Endothelial cell of umbilical vein (primary cell): ENCODE measurements around the gene TMEM234.

Experiments
- EZH2 ChIP-seq: IDR thresholded peaks from 2 replicates; pipeline ENCODE4 v1.6.1; 2012; ENCODE audit warnings: borderline replicate concordance, low read depth, mild to moderate bottlenecking, moderate library complexity, low read length, inconsistent platforms; ENCODE audit not compliant: severe bottlenecking
- GATA2 ChIP-seq: IDR thresholded peaks from 2 replicates; pipeline ENCODE4 v1.7.0; 2011; ENCODE audit warnings: low read depth, mild to moderate bottlenecking, moderate library complexity, mixed read lengths, low read length; ENCODE audit not compliant: insufficient read length, insufficient read depth
- POLR2A ChIP-seq: IDR thresholded peaks from 2 replicates; pipeline ENCODE4 v1.6.1; 2012; ENCODE audit warnings: low read depth, mild to moderate bottlenecking, control low read depth, low read length
- POLR2AphosphoS5 ChIP-seq: IDR thresholded peaks from 2 replicates; pipeline ENCODE4 v1.6.1; 2012; ENCODE audit warnings: low read depth, mild to moderate bottlenecking, control low read depth, low read length, moderate library complexity; ENCODE audit not compliant: insufficient read depth
- TF ChIP-seq, protein P1 (sequence below), 2 donors: IDR thresholded peaks; 1 replicate in 1 of 2; 2 replicates in 1 of 2; pipeline ENCODE4 v1.5.1; 2011; ENCODE audit warnings: low read length in 2 of 2, mild to moderate bottlenecking in 2 of 2, moderate library complexity in 2 of 2, control low read depth in 1 of 2, inconsistent platforms in 1 of 2, low read depth in 1 of 2; ENCODE audit not compliant: insufficient read depth in 1 of 2; ENCODE audit errors: extremely low read depth in 1 of 2

DNA sequence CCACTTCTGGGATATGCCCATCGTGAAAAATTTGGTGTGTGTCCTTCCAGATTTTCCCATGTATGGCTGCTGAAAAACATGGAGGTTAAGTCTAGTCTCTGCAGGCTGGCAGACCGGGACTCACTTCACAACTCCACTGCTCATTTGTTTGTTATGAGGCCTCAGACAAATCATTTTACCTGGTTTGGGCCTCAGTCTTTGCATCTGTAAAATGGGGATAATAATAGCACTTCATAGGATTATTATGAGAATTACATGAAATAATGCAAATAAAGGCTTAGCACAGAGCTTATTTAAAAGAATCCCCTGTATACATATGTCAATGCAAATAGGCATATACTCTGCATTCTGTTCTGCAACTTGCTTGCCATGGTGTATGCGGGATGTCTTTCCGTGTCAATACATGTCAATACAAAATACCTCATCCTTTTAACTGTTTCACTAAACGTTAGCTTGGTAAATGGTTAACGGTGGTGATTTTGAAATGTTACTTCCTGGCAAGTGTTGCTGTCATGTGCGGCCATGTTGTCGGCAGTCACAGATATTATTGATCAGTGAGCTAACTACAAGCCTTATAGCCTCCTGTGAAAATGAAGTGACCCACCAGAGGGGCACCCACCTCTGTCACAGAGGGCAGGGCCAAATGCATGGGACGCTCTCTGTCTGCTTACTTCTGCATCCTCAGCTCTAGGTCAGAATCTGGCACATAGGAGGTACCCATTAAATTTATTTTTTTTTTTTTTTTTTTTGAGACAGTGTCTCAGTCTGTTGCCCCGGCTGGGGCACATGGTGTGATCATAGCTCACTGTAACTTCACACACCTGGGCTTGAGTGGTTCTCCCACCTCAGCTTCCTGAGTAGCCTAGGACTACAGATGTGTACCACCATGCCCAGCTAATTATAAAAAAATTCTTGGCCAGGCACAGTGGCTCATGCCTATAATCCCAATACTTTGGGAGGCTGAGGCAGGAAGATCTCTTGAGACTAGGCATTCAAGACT is 33.2 kb upstream of the TMEM234 start:
- TF ChIP-seq, protein P1, sequence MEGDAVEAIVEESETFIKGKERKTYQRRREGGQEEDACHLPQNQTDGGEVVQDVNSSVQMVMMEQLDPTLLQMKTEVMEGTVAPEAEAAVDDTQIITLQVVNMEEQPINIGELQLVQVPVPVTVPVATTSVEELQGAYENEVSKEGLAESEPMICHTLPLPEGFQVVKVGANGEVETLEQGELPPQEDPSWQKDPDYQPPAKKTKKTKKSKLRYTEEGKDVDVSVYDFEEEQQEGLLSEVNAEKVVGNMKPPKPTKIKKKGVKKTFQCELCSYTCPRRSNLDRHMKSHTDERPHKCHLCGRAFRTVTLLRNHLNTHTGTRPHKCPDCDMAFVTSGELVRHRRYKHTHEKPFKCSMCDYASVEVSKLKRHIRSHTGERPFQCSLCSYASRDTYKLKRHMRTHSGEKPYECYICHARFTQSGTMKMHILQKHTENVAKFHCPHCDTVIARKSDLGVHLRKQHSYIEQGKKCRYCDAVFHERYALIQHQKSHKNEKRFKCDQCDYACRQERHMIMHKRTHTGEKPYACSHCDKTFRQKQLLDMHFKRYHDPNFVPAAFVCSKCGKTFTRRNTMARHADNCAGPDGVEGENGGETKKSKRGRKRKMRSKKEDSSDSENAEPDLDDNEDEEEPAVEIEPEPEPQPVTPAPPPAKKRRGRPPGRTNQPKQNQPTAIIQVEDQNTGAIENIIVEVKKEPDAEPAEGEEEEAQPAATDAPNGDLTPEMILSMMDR (IDR thresholded peaks at IDR 0.05; ENCODE audit: extremely low read depth in 1 of 2, insufficient read depth in 1 of 2, low read depth in 1 of 2, low read length in 2 of 2), result no peak
- TF ChIP-seq POLR2AphosphoS5 (no peak), POLR2A (no peak), EZH2 (no peak), GATA2 (no peak)
